ENCODE data around the gene EVA1A.

Gene EVA1A

GRCh38 chr2:75606761-75607399 lies 46.1 kb upstream of the EVA1A start:
- TF ChIP-seq CTCF (IDR thresholded peaks at IDR 0.05; ENCODE audit: low read depth, low read length, missing control alignments) = no peak
- no peak overlapping the region for H3K4me3 ChIP-seq (replicated peaks; ENCODE audit: low read depth, low read length)
- DNase-seq (ENCODE audit: extremely low read depth, low read depth) = no peak

- no peak overlapping the region for H3K4me3 ChIP-seq (replicated peaks; ENCODE audit: low read depth, low read length)
- DNase-seq (ENCODE audit: extremely low read depth, low read depth) = peak; percentile 91
- TF ChIP-seq CTCF (IDR thresholded peaks at IDR 0.05; ENCODE audit: low read depth, low read length, missing control alignments) = peak; percentile 46
Measured at GRCh38 chr2:75605770-75606529, 45.2 kb upstream of the EVA1A start.

DNA sequence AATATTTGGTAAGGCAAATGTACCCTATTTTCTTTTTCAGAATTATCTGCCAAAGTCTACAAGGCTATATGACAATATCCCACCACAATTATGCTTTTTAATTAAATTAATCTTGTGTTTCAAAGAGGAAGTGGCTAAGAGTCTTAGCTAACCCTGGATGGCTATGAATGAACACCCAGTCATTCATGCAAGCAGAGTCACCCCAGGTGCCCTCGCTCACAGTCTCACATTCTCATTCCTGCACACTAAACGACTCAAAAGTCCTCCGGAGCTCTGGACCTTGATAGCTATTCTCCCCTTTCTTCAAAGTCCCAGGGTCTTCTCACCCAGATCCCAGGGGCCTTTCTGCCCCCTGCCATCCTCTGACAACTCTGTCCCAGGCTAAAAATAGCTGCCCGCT lies 43.7 kb upstream of the EVA1A start:
- no peak for DNase-seq (ENCODE audit: extremely low read depth, low read depth)
- TF ChIP-seq CTCF (IDR thresholded peaks at IDR 0.05; ENCODE audit: low read depth, low read length, missing control alignments) = no peak
- H3K4me3 ChIP-seq (replicated peaks; ENCODE audit: low read depth, low read length) = no peak overlapping the region

DNA sequence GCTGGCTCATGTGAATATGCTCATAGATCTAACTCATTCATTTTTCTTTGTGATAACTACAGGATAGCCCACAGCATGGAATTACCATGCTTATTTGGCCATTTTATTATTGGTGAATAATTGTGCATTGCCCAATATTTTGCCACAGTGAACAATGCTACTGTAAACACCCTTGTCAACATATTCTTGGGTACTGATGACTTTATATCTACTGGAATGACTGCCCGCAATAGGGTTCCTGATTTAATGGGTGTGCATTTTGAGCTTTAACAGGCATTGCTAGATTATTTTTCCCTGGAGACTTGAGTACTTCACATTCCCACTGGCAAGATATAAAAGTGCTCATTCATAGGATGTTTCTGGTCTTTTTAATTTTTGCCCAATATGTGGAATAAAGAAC lies 42.7 kb upstream of the EVA1A start:
- DNase-seq (ENCODE audit: extremely low read depth, low read depth) = no peak
- no peak overlapping the region for H3K4me3 ChIP-seq (replicated peaks; ENCODE audit: low read depth, low read length)
- no peak for TF ChIP-seq CTCF (IDR thresholded peaks at IDR 0.05; ENCODE audit: low read depth, low read length, missing control alignments)

- TF ChIP-seq CTCF (IDR thresholded peaks at IDR 0.05; ENCODE audit: low read depth, low read length, missing control alignments) = no peak
- DNase-seq (ENCODE audit: extremely low read depth, low read depth) = peak; percentile 83
- no peak overlapping the region for H3K4me3 ChIP-seq (replicated peaks; ENCODE audit: low read depth, low read length)
Measured at GRCh38 chr2:75602724-75603342, 42.1 kb upstream of the EVA1A start.

- TF ChIP-seq CTCF (IDR thresholded peaks at IDR 0.05; ENCODE audit: low read depth, low read length, missing control alignments) = no peak
- no peak for DNase-seq (ENCODE audit: extremely low read depth, low read depth)
- H3K4me3 ChIP-seq (replicated peaks; ENCODE audit: low read depth, low read length) = no peak overlapping the region
Measured at GRCh38 chr2:75600461-75601011, 39.8 kb upstream of the EVA1A start.
